Measurements from ENCODE around the gene PTPN22.

Gene PTPN22

GRCh38 chr1:113805256-113805531 lies 66.3 kb downstream of the PTPN22 start:
- TF ChIP-seq POLR2A (IDR thresholded peaks at IDR 0.05; ENCODE audit: extremely low read depth, insufficient read length) (no peak), MYC (IDR thresholded peaks at IDR 0.05; ENCODE audit: low read depth, low read length) (no peak)
- TF ChIP-seq, protein P1, sequence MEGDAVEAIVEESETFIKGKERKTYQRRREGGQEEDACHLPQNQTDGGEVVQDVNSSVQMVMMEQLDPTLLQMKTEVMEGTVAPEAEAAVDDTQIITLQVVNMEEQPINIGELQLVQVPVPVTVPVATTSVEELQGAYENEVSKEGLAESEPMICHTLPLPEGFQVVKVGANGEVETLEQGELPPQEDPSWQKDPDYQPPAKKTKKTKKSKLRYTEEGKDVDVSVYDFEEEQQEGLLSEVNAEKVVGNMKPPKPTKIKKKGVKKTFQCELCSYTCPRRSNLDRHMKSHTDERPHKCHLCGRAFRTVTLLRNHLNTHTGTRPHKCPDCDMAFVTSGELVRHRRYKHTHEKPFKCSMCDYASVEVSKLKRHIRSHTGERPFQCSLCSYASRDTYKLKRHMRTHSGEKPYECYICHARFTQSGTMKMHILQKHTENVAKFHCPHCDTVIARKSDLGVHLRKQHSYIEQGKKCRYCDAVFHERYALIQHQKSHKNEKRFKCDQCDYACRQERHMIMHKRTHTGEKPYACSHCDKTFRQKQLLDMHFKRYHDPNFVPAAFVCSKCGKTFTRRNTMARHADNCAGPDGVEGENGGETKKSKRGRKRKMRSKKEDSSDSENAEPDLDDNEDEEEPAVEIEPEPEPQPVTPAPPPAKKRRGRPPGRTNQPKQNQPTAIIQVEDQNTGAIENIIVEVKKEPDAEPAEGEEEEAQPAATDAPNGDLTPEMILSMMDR (IDR thresholded peaks at IDR 0.05; ENCODE audit: low read depth, low read length): no peak
- TF ChIP-seq, protein P2, sequence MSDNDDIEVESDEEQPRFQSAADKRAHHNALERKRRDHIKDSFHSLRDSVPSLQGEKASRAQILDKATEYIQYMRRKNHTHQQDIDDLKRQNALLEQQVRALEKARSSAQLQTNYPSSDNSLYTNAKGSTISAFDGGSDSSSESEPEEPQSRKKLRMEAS (IDR thresholded peaks at IDR 0.05; ENCODE audit: low read depth, low read length): no peak
- H3K4me3 ChIP-seq (ENCODE audit: low read depth, low read length): no peak overlapping the region
- no peak for DNase-seq (ENCODE audit: low read depth)

DNA sequence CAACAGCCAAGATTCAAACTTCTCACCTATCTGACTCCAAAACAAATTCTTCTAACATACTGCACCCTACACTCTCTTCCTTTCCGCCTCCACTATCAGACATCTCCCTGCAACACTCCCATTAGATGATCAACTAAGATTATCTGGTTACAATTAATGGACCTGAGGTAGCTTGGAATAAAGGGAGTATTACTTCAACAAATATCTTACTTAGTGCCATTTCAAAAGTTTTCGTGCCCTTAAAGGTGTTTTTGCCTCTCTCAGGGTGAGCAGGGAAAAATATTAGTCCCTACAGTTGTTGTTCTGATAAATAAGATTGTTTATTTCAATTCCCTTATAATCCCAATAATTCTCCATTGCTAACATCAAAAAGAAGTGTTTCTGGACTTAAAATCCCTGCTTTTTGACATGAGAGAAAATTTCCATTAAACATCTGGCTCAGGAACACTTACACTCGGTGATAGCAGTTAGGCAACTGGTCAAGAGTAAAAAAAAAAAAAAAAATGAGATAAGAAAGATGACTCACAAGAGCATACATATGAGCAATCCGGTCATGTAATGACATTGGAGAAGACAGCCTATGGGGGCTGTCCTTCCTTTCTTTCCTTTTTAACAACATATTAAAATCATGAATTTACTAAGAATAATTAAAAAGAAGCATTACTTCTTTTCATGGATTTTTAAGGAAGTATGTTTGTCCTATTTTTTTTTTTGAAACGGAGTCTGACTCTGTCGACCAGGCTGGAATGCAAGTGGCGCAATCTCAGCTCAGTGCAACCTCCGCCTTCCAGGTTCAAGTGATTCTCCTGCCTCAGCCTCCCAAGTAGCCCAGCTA lies 66.9 kb downstream of the PTPN22 start:
- no peak for TF ChIP-seq POLR2A (IDR thresholded peaks at IDR 0.05; ENCODE audit: extremely low read depth, insufficient read length)
- no peak for TF ChIP-seq MYC (IDR thresholded peaks at IDR 0.05; ENCODE audit: low read depth, low read length)
- TF ChIP-seq, protein P2 (IDR thresholded peaks at IDR 0.05; ENCODE audit: low read depth, low read length): no peak
- TF ChIP-seq, protein P1 (IDR thresholded peaks at IDR 0.05; ENCODE audit: low read depth, low read length): no peak
- peak; percentile 61 for DNase-seq (ENCODE audit: low read depth)
- no peak overlapping the region for H3K4me3 ChIP-seq (ENCODE audit: low read depth, low read length)

- TF ChIP-seq POLR2A (IDR thresholded peaks at IDR 0.05; ENCODE audit: extremely low read depth, insufficient read length) (no peak), MYC (IDR thresholded peaks at IDR 0.05; ENCODE audit: low read depth, low read length) (no peak)
- TF ChIP-seq, protein P1 (IDR thresholded peaks at IDR 0.05; ENCODE audit: low read depth, low read length): no peak
- no peak overlapping the region for H3K4me3 ChIP-seq (ENCODE audit: low read depth, low read length)
- no peak for DNase-seq (ENCODE audit: low read depth)
These were observed 69.0 kb downstream of the PTPN22 start for GRCh38 chr1:113802367-113803007.

DNA sequence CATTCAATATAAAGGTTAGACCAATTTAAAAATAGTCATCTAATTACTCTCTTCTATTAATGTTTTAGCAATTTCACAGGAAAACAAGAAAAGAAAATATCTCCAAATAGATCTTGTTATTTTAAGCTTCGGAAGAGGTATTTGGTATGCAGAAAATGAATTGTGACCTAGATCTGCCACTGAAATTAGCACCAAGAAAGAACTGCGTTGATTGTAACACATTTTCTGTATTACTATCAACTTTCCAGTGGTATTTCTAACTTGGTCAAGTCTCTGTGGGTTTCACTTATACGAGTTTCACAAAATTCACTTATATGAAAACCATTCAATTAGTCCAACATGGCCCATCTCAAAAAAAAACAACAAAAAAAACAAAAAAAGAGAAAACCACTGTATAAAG lies 71.0 kb downstream of the PTPN22 start:
- no peak overlapping the region for H3K4me3 ChIP-seq (ENCODE audit: low read depth, low read length)
- no peak for DNase-seq (ENCODE audit: low read depth)

GRCh38 chr1:113797472-113797871 lies 74.0 kb downstream of the PTPN22 start:
- no peak overlapping the region for H3K4me3 ChIP-seq (ENCODE audit: low read depth, low read length)
- TF ChIP-seq, protein P1 (IDR thresholded peaks at IDR 0.05; ENCODE audit: low read depth, low read length): no peak
- TF ChIP-seq MYC (IDR thresholded peaks at IDR 0.05; ENCODE audit: low read depth, low read length): no peak
- no peak for TF ChIP-seq POLR2A (IDR thresholded peaks at IDR 0.05; ENCODE audit: extremely low read depth, insufficient read length)
- TF ChIP-seq, protein P2 (IDR thresholded peaks at IDR 0.05; ENCODE audit: low read depth, low read length): no peak
- no peak for DNase-seq (ENCODE audit: low read depth)

More for the DNA sequence above, 71.0 kb downstream of the PTPN22 start:
- TF ChIP-seq MYC (IDR thresholded peaks at IDR 0.05; ENCODE audit: low read depth, low read length) (no peak), POLR2A (IDR thresholded peaks at IDR 0.05; ENCODE audit: extremely low read depth, insufficient read length) (no peak)
- TF ChIP-seq, protein P1 (IDR thresholded peaks at IDR 0.05; ENCODE audit: low read depth, low read length): no peak
- TF ChIP-seq, protein P2 (IDR thresholded peaks at IDR 0.05; ENCODE audit: low read depth, low read length): no peak

Measured in NB4 (cell line).